H1 (cell line): ENCODE measurements around the gene CTTNBP2. TPM values are rescaled to one million over a fixed set of nuclear protein-coding genes. Genes with fewer than 3 reads are reported as not detected.

Source experiments
- CTCF ChIA-PET: fragments of 300-600 bp; sonication (Branson Sonifier 250); formaldehyde crosslinking; loops from one replicate; lab custom pipeline; 2021; ENCODE audit not compliant: partially characterized antibody; lab: Charles Lee
- POLR2A ChIA-PET: fragments of 300-600 bp; sonication (Branson Sonifier 250); formaldehyde crosslinking; loops from one replicate; lab custom pipeline; 2021; ENCODE audit warnings: inconsistent platforms; ENCODE audit not compliant: partially characterized antibody; lab: Charles Lee
- DNase-seq, 2 experiments: peaks; one replicate each; pipeline versions ENCODE4 v3.0.0 to v3.0.0-alpha.2; 2010 to 2022; ENCODE audit warnings: low spot score in 2 of 2, low read depth in 1 of 2, mixed read lengths in 1 of 2
- FAIRE-seq: peaks from 2 replicates; lab custom pipeline; 2011; peaks lifted over from hg19 to GRCh38; lab: Jason Lieb, UNC
- H2AFZ ChIP-seq: 2 replicates; pipeline ENCODE4 v1.8.1; 2012; ENCODE audit warnings: low read length, inconsistent platforms
- H2AK5ac ChIP-seq: 2 replicates; pipeline ENCODE4 v1.6.1; 2013; ENCODE audit warnings: low read depth, low read length
- H2BK120ac ChIP-seq: replicated peaks from 2 replicates; pipeline ENCODE3; 2013; ENCODE audit warnings: low read depth, low read length, inconsistent platforms
- H2BK12ac ChIP-seq: 2 replicates; pipeline ENCODE4 v1.6.1; 2013; ENCODE audit warnings: low read depth, low read length
- H2BK15ac ChIP-seq: 2 replicates; pipeline ENCODE4 v1.6.1; 2013; ENCODE audit warnings: low read length
- H2BK20ac ChIP-seq: 2 replicates; pipeline ENCODE4 v1.6.1; 2013; ENCODE audit warnings: low read length
- H2BK5ac ChIP-seq: 2 replicates; pipeline ENCODE4 v1.6.1; 2013; ENCODE audit warnings: low read depth, low read length
- H3K14ac ChIP-seq: 2 replicates; pipeline ENCODE4 v1.6.1; 2013; ENCODE audit warnings: inconsistent platforms; ENCODE audit not compliant: insufficient read length
- H3K18ac ChIP-seq: 2 replicates; pipeline ENCODE4 v1.6.1; 2013; ENCODE audit warnings: low read length; ENCODE audit errors: extremely low read depth
- H3K23ac ChIP-seq: 2 replicates; pipeline ENCODE4 v1.6.1; 2013; ENCODE audit warnings: inconsistent platforms; ENCODE audit not compliant: insufficient read length
- H3K23me2 ChIP-seq: 2 replicates; pipeline ENCODE4 v1.6.1; 2013; ENCODE audit warnings: low read depth, low read length
- H3K27ac ChIP-seq: 2 replicates; pipeline ENCODE4 v1.6.1; 2011; ENCODE audit warnings: low read depth, low read length, inconsistent platforms
- H3K27me3 ChIP-seq, 4 experiments: replicated peaks in 1 of 4; 1 replicate in 1 of 4; 2 replicates in 3 of 4; pipeline versions ENCODE4 v1.6.1 to v1.8.1; 2011 to 2013; ENCODE audit warnings: low read length in 3 of 4, mild to moderate bottlenecking in 3 of 4, inconsistent platforms in 2 of 4, mixed read lengths in 2 of 4, moderate library complexity in 1 of 4; ENCODE audit not compliant: control insufficient read depth in 3 of 4, insufficient read depth in 3 of 4; ENCODE audit errors: extremely low read depth in 1 of 4
- H3K36me3 ChIP-seq, 4 experiments: 2 replicates each; pipeline versions ENCODE4 v1.6.1 to v1.8.1; 2011 to 2013; ENCODE audit warnings: mild to moderate bottlenecking in 4 of 4, low read length in 3 of 4, moderate library complexity in 2 of 4, control low read depth in 1 of 4, inconsistent platforms in 1 of 4; ENCODE audit not compliant: insufficient read depth in 4 of 4, control insufficient read depth in 2 of 4
- H3K4ac ChIP-seq: replicated peaks from 2 replicates; pipeline ENCODE3; 2013; ENCODE audit warnings: low read length, low read depth, mixed read lengths, inconsistent platforms; ENCODE audit not compliant: insufficient read length
- H3K4me1 ChIP-seq, 4 experiments: replicated peaks in 1 of 4; 1 replicate in 1 of 4; 2 replicates in 3 of 4; pipeline versions ENCODE4 v1.6.1 to v1.8.1; 2011 to 2013; ENCODE audit warnings: low read length in 3 of 4, inconsistent platforms in 2 of 4, mixed read lengths in 1 of 4; ENCODE audit not compliant: insufficient read depth in 4 of 4, control insufficient read depth in 3 of 4
- H3K4me2 ChIP-seq, 2 experiments: 2 replicates each; pipeline versions ENCODE4 v1.6.1 to v1.8.1; 2011 to 2013; ENCODE audit warnings: low read depth in 2 of 2, low read length in 2 of 2, control low read depth in 1 of 2, inconsistent platforms in 1 of 2, mild to moderate bottlenecking in 1 of 2; ENCODE audit not compliant: insufficient read depth in 1 of 2
- H3K4me3 ChIP-seq, 4 experiments: fragments of 200-600, 300-600 bp in 1 of 4; sonication (generic), shearing (Covaris generic), sonication (Bioruptor Twin) in 1 of 4; 2 replicates each; pipeline versions ENCODE4 v1.5.1 to v1.8.1; 2011 to 2016; ENCODE audit warnings: low read length in 4 of 4, low read depth in 3 of 4, control low read depth in 2 of 4, inconsistent platforms in 2 of 4, mild to moderate bottlenecking in 2 of 4, mixed read lengths in 1 of 4, moderate library complexity in 1 of 4; ENCODE audit not compliant: insufficient read depth in 2 of 4; ENCODE audit errors: extremely low read depth in 1 of 4
- H3K56ac ChIP-seq: replicated peaks from 2 replicates; pipeline ENCODE3; 2013; ENCODE audit warnings: low read depth, mild to moderate bottlenecking, mixed read lengths, low read length, inconsistent platforms; ENCODE audit not compliant: insufficient read length
- H3K79me1 ChIP-seq: 2 replicates; pipeline ENCODE4 v1.6.1; 2013; ENCODE audit warnings: low read depth, low read length, control low read depth
- H3K79me2 ChIP-seq, 2 experiments: 2 replicates each; pipeline versions ENCODE4 v1.6.1 to v1.8.1; 2012 to 2013; ENCODE audit warnings: low read length in 2 of 2, mild to moderate bottlenecking in 2 of 2, inconsistent platforms in 1 of 2; ENCODE audit not compliant: insufficient read depth in 2 of 2, control insufficient read depth in 1 of 2
- H3K9ac ChIP-seq, 4 experiments: replicated peaks in 1 of 4; 1 replicate in 1 of 4; 2 replicates in 3 of 4; pipeline versions ENCODE4 v1.6.1 to v1.8.1; 2011 to 2013; ENCODE audit warnings: low read depth in 3 of 4, low read length in 3 of 4, control low read depth in 2 of 4, mild to moderate bottlenecking in 2 of 4, moderate library complexity in 2 of 4, inconsistent platforms in 1 of 4; ENCODE audit errors: extremely low read depth in 1 of 4
- H3K9me3 ChIP-seq, 2 experiments: 2 replicates each; pipeline versions ENCODE4 v1.6.1 to v1.8.1; 2012 to 2013; ENCODE audit warnings: mild to moderate bottlenecking in 2 of 2, moderate library complexity in 2 of 2, control low read depth in 1 of 2, inconsistent platforms in 1 of 2, low read depth in 1 of 2, low read length in 1 of 2, mixed read lengths in 1 of 2; ENCODE audit not compliant: insufficient read depth in 2 of 2
- H4K20me1 ChIP-seq, 2 experiments: replicated peaks in 1 of 2; 2 replicates each; pipeline versions ENCODE3 to v1.8.1; 2011 to 2013; ENCODE audit warnings: inconsistent platforms in 2 of 2, low read length in 2 of 2, mild to moderate bottlenecking in 1 of 2; ENCODE audit not compliant: insufficient read depth in 2 of 2, control insufficient read depth in 1 of 2
- H4K5ac ChIP-seq: 2 replicates; pipeline ENCODE4 v1.6.1; 2013; ENCODE audit warnings: low read length, low read depth, mixed read lengths, inconsistent platforms; ENCODE audit not compliant: insufficient read length
- H4K8ac ChIP-seq: 2 replicates; pipeline ENCODE4 v1.8.0; 2013; ENCODE audit warnings: mild to moderate bottlenecking, moderate library complexity, low read length, inconsistent platforms; ENCODE audit not compliant: insufficient read depth; ENCODE audit errors: extremely low read depth
- H4K91ac ChIP-seq: replicated peaks from 2 replicates; pipeline ENCODE3; 2013; ENCODE audit warnings: low read length, mixed read lengths, inconsistent platforms; ENCODE audit not compliant: insufficient read length
- ASH2L ChIP-seq: fragments of 200-600, 300-600 bp; sonication (generic); IDR thresholded peaks from one replicate; pipeline ENCODE4 v1.7.1; 2017; ENCODE audit warnings: low read length
- CREB1 ChIP-seq: IDR thresholded peaks from 2 replicates; pipeline ENCODE4 v1.6.1; 2012; ENCODE audit warnings: inconsistent platforms
- JUND ChIP-seq: IDR thresholded peaks from 2 replicates; pipeline ENCODE4 v1.6.1; 2011; ENCODE audit warnings: mild to moderate bottlenecking, improper control_type of control experiment, low read length
- KDM1A ChIP-seq: fragments of 200-600, 300-600 bp; sonication (generic); IDR thresholded peaks from 2 replicates; pipeline ENCODE4 v1.7.1; 2016; ENCODE audit warnings: mild to moderate bottlenecking, low read length, borderline replicate concordance
- RAD21 ChIP-seq, 2 experiments: IDR thresholded peaks in 1 of 2; conservative IDR thresholded peaks in 1 of 2; 2 replicates each; pipeline ENCODE4 v1.6.1; 2011; ENCODE audit warnings: low read depth in 2 of 2, low read length in 2 of 2, improper control_type of control experiment in 1 of 2, inconsistent platforms in 1 of 2, mild to moderate bottlenecking in 1 of 2, moderate library complexity in 1 of 2
- SP2 ChIP-seq: IDR thresholded peaks from 2 replicates; pipeline ENCODE4 v1.6.1; 2012; ENCODE audit warnings: mild to moderate bottlenecking, low read length, inconsistent platforms
- SP4 ChIP-seq: IDR thresholded peaks from 2 replicates; pipeline ENCODE4 v1.6.1; 2012; ENCODE audit warnings: low read length, inconsistent platforms
- SRF ChIP-seq: IDR thresholded peaks from 2 replicates; pipeline ENCODE4 v1.6.1; 2011; ENCODE audit warnings: mild to moderate bottlenecking, low read depth, low read length, moderate library complexity
- YY1 ChIP-seq: IDR thresholded peaks from 2 replicates; pipeline ENCODE4 v1.6.1; 2011; ENCODE audit warnings: low read depth, mild to moderate bottlenecking, low read length
- WGBS, 2 experiments: shearing (Covaris generic) in 1 of 2; methylation state at CpG; one replicate each; pipeline versions ENCODE4 v1.1.6 to v1.1.7; 2013 to 2015; ENCODE audit warnings: low lambda C conversion rate in 2 of 2, mixed read lengths in 2 of 2, inconsistent platforms in 1 of 2, low coverage in 1 of 2, missing lambda C conversion rate in 1 of 2; ENCODE audit not compliant: insufficient replicate concordance in 2 of 2, insufficient coverage in 1 of 2, insufficient read length in 1 of 2; ENCODE audit errors: extremely low coverage in 1 of 2, missing lambda C conversion rate in 1 of 2; 5-methylcytosine and 5-hydroxymethylcytosine counted together
- polyA plus RNA-seq, 7 experiments: library from polyadenylated mRNA; depleted of rRNA in 3 of 7; stranded (reverse) in 5 of 7; unstranded in 2 of 7; fragments of >200 nt in 5 of 7; fragments of 200-250 nt in 2 of 7; gene quantifications; 1 replicate in 5 of 7; 2 replicates in 1 of 7; 4 replicates in 1 of 7; pipeline versions ENCODE4 v1.2.1 to v1.2.3, GENCODE V29; 2011 to 2013; ENCODE audit warnings: missing spikeins in 2 of 7, mixed read lengths in 2 of 7
- total RNA-seq: library from RNA; stranded (reverse); fragmentation: NEBNext Ultra II Directional; extraction: Animal tissue kit (Norgen Biotek cat#: 25700); gene quantifications from 2 replicates; pipeline ENCODE4 v1.2.1, GENCODE V29; 2021

Gene CTTNBP2
- total and polyA plus RNA-seq, 2 of the 8 experiments (the other 6 are each of a cell fraction or from before 2014, with no cell fraction given) = 15.3 to 35.1 TPM

DNA sequence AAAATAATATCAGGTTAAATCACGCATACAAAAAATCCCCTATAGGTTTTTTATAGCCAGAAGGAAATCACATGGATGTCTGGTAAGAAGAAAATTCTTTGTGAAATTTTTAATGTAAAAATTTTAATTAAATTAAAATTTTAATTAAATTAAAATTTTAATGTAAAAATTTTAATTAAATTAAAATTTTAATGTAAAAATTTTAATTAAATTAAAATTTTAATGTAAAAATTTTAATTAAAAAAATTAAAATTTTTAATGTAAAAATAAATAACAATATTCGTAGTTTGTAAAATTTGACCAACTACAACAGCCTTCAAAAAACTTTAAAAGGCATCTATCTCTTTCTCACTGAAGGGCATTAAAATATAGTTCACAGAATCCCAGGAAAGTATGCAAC is 61.5 kb downstream of the CTTNBP2 start:
- ChIA-PET POLR2A (interaction anchor here (1.0 kb wide), 1 partner anchor 40 kb away, joined by 3 read pairs; no protein-coding TSS in a partner anchor), CTCF (interaction anchor here (1.3 kb wide), 1 partner anchor 11 kb away, joined by 3 read pairs; no protein-coding TSS in a partner anchor)
- H3K27me3 ChIP-seq = no peaks in the 10 kb centered on the region
- WGBS, 2 experiments = 87% methylated on average over 2 of the region's 2 CpGs; no CpG with 5 or more reads in 1 of the 2 experiments
- H3K23me2 ChIP-seq = no peaks in the 10 kb centered on the region; the same call in 1 of the 2 replicates
- H3K27ac ChIP-seq = no peak overlapping the region
- no peak overlapping the region for H4K91ac ChIP-seq
- peak overlapping the region in 1 of 2 experiments; percentile 45; a peak in 1 of 4 replicates for H3K4me2 ChIP-seq
- no peak overlapping the region for H4K8ac ChIP-seq
- H3K23ac ChIP-seq = no peak overlapping the region
- H3K56ac ChIP-seq = no peak overlapping the region
- H2BK120ac ChIP-seq = no peak overlapping the region
- peaks cover 0 to 26% of the 10 kb centered on the region in 2 experiments; a peak in 2 of 4 replicates for H3K79me2 ChIP-seq
- H2BK5ac ChIP-seq = no peak overlapping the region
- no peak overlapping the region for H3K18ac ChIP-seq
- H3K4ac ChIP-seq = no peak overlapping the region
- peaks cover 3% of the 10 kb centered on the region for H3K79me1 ChIP-seq
- DNase-seq = no peak
- H4K5ac ChIP-seq = peak overlapping the region; percentile 57
- peaks cover 0 to 2% (median 0%) of the 10 kb centered on the region in 4 experiments; a peak in 1 of 8 replicates for H3K36me3 ChIP-seq
- H3K9me3 ChIP-seq = no peaks in the 10 kb centered on the region
- H3K9ac ChIP-seq = no peak overlapping the region
- H3K4me3 ChIP-seq = no peak overlapping the region
- H2AFZ ChIP-seq = no peak overlapping the region
- no peak for FAIRE-seq
- TF ChIP-seq SRF (no peak), SP2 (no peak), YY1 (no peak), RAD21 (IDR thresholded peaks at IDR 0.05 in 1 of 2, conservative IDR thresholded peaks at IDR 0.05 in 1 of 2; ENCODE audit: low read depth in 2 of 2, low read length in 2 of 2) (no peak), JUND (no peak), SP4 (no peak), CREB1 (no peak), ASH2L (no peak), KDM1A (no peak)
- TF ChIP-seq, all 59 proteins: peak for 0
- no peak overlapping the region for H2BK20ac ChIP-seq
- H4K20me1 ChIP-seq = no peaks in the 10 kb centered on the region
- H2BK12ac ChIP-seq = no peak overlapping the region
- H3K4me1 ChIP-seq = peaks cover 6 to 19% (median 14%) of the 10 kb centered on the region in 4 experiments
- H3K14ac ChIP-seq = no peak overlapping the region
- H2AK5ac ChIP-seq = no peak overlapping the region
- no peak overlapping the region for H2BK15ac ChIP-seq
